Right cardiac atrium (tissue), 5 donors: ENCODE data around the gene STN1. TPM values are rescaled to one million over a fixed set of nuclear protein-coding genes. Genes with fewer than 3 reads are reported as not detected.
A peak's percentile ranks its signal among the peaks of the same experiment; 100 is the strongest.

Source experiments
- ATAC-seq, 2 donors: fragments of 200-7000 bp; cut with Tn5 transposase; one replicate each; pipeline versions ENCODE4 v1.8.0 to v1.9.1; 2020; ENCODE audit warnings: moderate library complexity in 2 of 2, mild to moderate bottlenecking in 1 of 2
- DNase-seq, 3 donors: peaks; one replicate each; pipeline ENCODE4 v3.0.0-alpha.2; 2020
- H3K27ac ChIP-seq: one replicate; pipeline ENCODE4 v1.5.1; 2013; ENCODE audit warnings: mild to moderate bottlenecking, low read length, control low read depth, moderate library complexity
- H3K27me3 ChIP-seq: one replicate; pipeline ENCODE4 v1.6.1; 2013; ENCODE audit not compliant: control insufficient read depth, insufficient read depth
- H3K4me1 ChIP-seq: one replicate; pipeline ENCODE4 v1.6.1; 2013; ENCODE audit warnings: low read length; ENCODE audit not compliant: control insufficient read depth, insufficient read depth
- H3K4me3 ChIP-seq: one replicate; pipeline ENCODE4 v1.5.1; 2013; ENCODE audit warnings: low read length, control low read depth
- H3K9me3 ChIP-seq: one replicate; pipeline ENCODE4 v1.6.1; 2013; ENCODE audit warnings: low read length; ENCODE audit not compliant: control insufficient read depth
- WGBS: extraction: QIAGEN DNeasy Blood & Tissue Kit; methylation state at CpG from one replicate; pipeline ENCODE4 v1.1.7; 2013; 5-methylcytosine and 5-hydroxymethylcytosine counted together
- intact Hi-C, 4 donors: fragments of 100-400 bp; cut with DNase I; formaldehyde crosslinking; loops; one replicate each; pipeline versions ENCODE4 v1.11.0 to v1.14.0; 2022 to 2023
- polyA plus RNA-seq: library from polyadenylated mRNA; stranded (reverse); fragments of 200-250 nt; gene quantifications from one replicate; pipeline ENCODE4 v1.2.3, GENCODE V29; 2013
- total RNA-seq, 4 donors: library from RNA; stranded (reverse); fragmentation: NEBNext Ultra II Directional; extraction: Animal tissue kit (Norgen Biotek cat#: 25700); gene quantifications; one replicate each; pipeline ENCODE4 v1.2.1, GENCODE V29; 2021
- donor health status: healthy with polysubstance abuse.
- donor health status: DM: no; HTN: yes; CAD: no.
- donor health status: DM: no; HTN: no; CAD: no.
- donor health status: DM: no; HTN: yes; CAD: no; lungs with severe emphysema.
- donor health status: DM: yes; HTN: yes; CAD: no.

STN1 gene
- total and polyA plus RNA-seq, 5 donors = 24.3 to 26.8 (median 25.7) TPM

DNA sequence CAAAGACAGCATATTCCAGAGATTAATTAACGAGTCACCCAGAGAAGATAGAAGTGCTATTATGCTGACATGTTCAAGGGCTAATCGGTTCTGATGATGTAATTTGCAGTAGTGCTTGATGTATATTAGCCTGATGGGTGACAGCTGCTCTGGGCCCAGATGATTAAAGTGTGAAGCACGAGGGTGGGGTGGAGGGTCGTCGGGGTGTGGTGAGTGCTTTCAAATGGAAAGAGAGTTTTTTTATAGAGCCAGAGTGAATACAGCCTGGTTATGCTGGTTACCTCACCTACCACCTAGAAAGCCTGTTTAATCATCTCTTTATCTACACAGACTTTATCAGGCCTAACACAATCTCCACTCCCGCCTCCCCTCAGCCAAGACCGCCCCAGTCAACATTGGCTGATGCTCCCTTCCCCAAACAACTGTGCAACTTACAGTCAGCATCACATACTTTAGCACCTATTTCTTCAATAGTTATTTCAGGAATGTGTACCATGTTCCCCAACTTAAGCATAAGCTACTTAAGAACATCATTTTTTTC, 11.5 kb upstream of the STN1 start:
- Histone ChIP-seq H3K27ac (no peak overlapping the region), H3K4me3 (no peak overlapping the region), H3K9me3 (no peaks in the 10 kb centered on the region), H3K27me3 (no peaks in the 10 kb centered on the region), H3K4me1 (no peaks in the 10 kb centered on the region)
- intact Hi-C loops = no loop called here
- no peak for ATAC-seq
- no peak for DNase-seq
- 45% methylated on average over 7 of the region's 7 CpGs for WGBS

DNA sequence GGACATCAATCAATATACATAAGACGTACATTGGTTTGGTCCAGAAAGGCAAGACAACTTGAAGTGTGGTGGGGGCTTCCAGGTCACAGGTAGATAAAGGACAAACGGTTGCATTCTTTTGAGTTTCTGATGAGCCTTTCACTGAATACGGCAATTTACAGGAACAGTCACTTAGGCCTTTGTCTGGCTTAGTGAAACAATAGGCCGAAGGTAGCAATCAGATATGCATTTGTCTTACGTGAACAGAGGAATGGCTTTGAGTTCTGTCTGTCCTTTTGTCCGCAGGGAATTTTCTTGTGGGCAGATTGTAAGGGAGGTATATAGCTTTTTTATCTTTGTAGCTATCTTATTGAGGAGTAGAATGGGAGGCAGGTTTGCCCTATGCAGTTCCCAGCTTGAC, 10.8 kb upstream of the STN1 start:
- H3K4me1 ChIP-seq = no peaks in the 10 kb centered on the region
- intact Hi-C loops = no loop called here
- DNase-seq = no peak
- no peak overlapping the region for H3K4me3 ChIP-seq
- 87% methylated on average over 6 of the region's 6 CpGs for WGBS
- H3K27me3 ChIP-seq = no peaks in the 10 kb centered on the region
- no peak for ATAC-seq
- no peaks in the 10 kb centered on the region for H3K9me3 ChIP-seq
- no peak overlapping the region for H3K27ac ChIP-seq

DNA sequence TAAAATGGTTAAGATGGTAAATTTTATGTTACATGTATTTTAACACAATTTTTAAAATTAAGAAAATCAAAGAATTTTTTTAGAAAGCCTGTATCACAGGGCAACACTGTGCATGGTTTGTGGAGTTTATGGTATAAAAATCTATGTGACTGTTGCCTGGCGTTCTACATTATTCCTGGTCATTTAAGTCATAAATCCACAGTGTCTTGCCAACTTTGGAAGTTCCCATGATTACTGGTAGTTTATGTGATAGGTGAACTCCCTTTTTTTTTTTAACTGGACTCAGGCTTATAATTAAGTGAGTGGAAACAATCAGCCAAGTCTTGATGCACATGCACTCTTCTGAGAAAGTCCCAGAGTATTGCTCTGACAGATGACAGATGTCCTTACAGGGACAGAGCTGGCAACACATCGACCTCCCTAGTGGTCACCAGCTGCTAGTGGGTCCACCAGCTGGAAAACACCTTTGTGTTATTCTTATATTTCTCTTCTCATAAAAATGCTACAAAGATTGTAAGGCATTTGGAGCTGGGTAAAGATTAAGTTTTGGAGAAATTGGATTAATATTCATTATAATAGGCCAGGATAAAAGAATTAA, 8.8 kb upstream of the STN1 start:
- no peaks in the 10 kb centered on the region for H3K4me1 ChIP-seq
- no peak overlapping the region for H3K27ac ChIP-seq
- DNase-seq = no peak
- H3K27me3 ChIP-seq = no peaks in the 10 kb centered on the region
- WGBS = 75% methylated on average over 2 of the region's 2 CpGs
- no peak overlapping the region for H3K4me3 ChIP-seq
- intact Hi-C loops = no loop called here
- no peaks in the 10 kb centered on the region for H3K9me3 ChIP-seq
- no peak for ATAC-seq

DNA sequence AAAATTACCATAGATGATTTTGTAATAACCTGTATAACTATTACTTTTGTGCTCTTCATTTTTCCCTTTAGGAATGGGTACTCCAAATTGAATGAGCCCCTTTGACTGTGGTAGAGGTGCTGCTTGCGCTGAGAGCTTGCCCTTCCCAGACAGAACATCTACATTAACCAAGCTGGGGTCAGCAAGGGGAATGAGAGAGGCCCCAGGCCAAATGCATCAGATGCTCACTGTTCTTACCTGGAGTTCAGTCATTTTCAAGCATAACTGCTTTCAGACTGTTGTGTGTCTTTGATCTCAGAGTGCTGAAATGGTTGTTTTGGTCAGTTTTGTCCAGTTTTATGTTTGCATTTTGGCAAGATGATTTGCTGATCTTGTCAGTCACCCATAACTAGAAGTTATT, 7.6 kb upstream of the STN1 start:
- H3K9me3 ChIP-seq = no peaks in the 10 kb centered on the region
- no peak for ATAC-seq
- H3K27ac ChIP-seq = no peak overlapping the region
- DNase-seq = no peak
- WGBS = 100% methylated on average over 1 of the region's 1 CpG
- intact Hi-C loops = no loop called here
- H3K4me1 ChIP-seq = no peaks in the 10 kb centered on the region
- no peak overlapping the region for H3K4me3 ChIP-seq
- H3K27me3 ChIP-seq = no peaks in the 10 kb centered on the region

DNA sequence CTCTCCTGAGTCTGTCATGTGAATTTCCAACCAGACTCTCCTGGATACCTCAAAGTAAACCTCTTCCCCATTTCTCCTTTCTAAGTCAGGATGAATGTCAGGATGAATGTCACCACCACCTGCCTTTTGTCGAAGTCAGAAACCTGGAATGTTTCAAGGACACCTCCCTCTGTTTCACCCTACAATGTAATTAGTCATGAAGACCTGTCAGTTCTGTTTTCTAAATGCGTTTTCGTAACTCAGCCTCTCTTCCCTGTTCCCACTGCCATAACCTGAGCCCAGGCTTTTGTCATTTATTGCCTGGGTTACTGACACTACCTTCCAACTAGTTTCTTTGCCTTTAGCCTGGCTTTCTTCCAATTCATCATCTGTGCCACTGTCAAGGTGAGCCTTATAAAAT, 5.5 kb upstream of the STN1 start:
- no peak overlapping the region for H3K27ac ChIP-seq
- no peak for ATAC-seq

DNA sequence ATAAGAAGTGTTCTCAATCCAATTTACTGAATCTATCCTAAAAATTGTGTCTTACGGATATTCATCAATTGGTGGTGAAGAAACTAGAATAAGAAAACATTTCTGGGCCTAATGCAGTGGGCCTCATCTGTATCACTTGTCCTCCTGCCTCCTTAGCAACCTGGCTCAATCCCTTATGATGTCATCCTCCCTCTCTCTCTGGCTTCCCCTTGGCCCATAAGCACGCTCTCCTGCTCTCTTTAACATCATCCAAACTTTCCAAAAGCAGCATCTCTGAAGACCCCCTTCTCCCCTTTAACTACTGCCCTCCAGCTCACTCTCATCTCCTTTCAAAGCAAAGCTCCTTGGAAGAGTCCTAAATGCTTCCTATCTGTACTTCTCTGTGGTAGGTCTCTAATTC, 4.7 kb upstream of the STN1 start:
- intact Hi-C loops = no loop called here
- Histone ChIP-seq H3K9me3 (no peaks in the 10 kb centered on the region), H3K4me1 (no peaks in the 10 kb centered on the region), H3K27ac (no peak overlapping the region), H3K27me3 (no peaks in the 10 kb centered on the region), H3K4me3 (no peak overlapping the region)
- ATAC-seq = no peak
- 82% methylated on average over 2 of the region's 2 CpGs for WGBS
- no peak for DNase-seq

More for the DNA sequence above, 5.5 kb upstream of the STN1 start:
- DNase-seq = no peak
- no peaks in the 10 kb centered on the region for H3K9me3 ChIP-seq
- H3K4me1 ChIP-seq = no peaks in the 10 kb centered on the region
- H3K27me3 ChIP-seq = no peaks in the 10 kb centered on the region
- WGBS = 67% methylated on average over 3 of the region's 3 CpGs
- H3K4me3 ChIP-seq = no peak overlapping the region
- intact Hi-C loops = no loop called here

DNA sequence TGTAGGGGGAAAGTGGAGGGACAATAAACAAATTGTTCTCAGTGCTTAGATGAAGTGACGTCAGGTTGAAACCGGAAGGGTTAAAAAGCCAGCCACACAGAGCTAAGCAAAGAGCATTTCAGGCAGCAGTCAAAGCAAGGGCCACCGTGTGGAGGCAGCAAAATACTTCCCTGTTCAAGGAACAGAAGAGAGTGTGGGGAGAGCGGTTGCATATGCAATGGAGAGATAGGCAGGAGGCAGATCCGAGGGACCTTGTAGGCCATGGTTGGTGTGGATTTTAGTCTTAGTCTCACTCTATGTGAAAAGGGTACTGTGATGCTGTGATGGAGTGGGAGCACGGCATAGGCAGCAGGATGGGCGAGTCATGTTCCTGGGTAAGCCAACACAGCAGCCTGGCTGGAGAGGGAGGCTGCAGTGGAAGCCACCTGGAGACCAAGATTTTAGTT, 3.8 kb upstream of the STN1 start:
- Histone ChIP-seq H3K4me1 (no peaks in the 10 kb centered on the region), H3K27ac (no peak overlapping the region), H3K27me3 (no peaks in the 10 kb centered on the region), H3K4me3 (no peak overlapping the region), H3K9me3 (no peaks in the 10 kb centered on the region)
- no peak for ATAC-seq
- intact Hi-C loops = no loop called here
- no peak for DNase-seq
- 39% methylated on average over 7 of the region's 7 CpGs for WGBS

DNA sequence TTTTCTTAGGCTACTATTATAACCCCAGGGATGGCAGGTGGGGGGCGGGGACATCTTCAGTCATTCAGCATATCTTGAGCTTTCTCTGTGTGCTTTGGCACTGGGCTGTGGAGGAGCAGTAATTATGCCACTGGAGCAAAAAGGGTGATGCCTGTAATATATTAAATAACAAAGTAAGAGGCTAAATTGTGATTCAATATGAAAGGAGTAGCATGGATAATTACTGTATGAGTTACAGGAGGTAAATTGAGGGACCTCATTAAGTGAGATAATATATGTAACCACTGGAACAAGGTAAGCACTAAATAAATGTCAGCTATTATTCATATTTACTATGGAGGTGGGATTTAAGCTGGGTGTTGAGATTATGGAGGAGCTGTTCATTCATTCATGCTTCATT, 3.3 kb upstream of the STN1 start:
- Histone ChIP-seq H3K9me3 (no peaks in the 10 kb centered on the region), H3K4me3 (no peak overlapping the region), H3K27me3 (no peaks in the 10 kb centered on the region), H3K27ac (no peak overlapping the region), H3K4me1 (no peaks in the 10 kb centered on the region)
- 100% methylated on average over 1 of the region's 1 CpG for WGBS
- DNase-seq (no peak), ATAC-seq (no peak)
- intact Hi-C loops = no loop called here

DNA sequence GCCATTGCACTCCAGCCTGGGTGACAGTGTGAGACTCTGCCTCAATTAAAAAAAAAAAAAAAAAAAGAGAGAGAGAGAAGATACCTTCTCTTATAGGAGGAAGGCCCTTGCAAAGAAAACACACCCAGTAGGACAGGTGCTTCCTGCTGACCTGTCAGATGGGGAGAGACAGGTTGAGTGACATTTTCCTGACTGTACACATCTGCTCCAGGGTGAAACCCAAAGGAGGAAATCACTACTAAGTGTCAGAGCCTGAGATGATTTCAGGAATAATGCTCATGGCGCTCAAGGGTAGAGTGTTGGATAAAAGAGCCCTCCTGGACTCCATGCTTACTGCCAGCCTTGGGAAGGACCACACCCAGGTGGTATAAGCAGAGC, 1.7 kb upstream of the STN1 start:
- ATAC-seq (no peak), DNase-seq (no peak)
- peaks cover 4% of the 10 kb centered on the region for H3K4me1 ChIP-seq
- intact Hi-C loops = loop anchor here in 1 of 4 donors (5.0 kb wide), 1 partner anchor 48 kb away; the partner anchor contains the start of gene SLK
- no peaks in the 10 kb centered on the region for H3K9me3 ChIP-seq
- WGBS = 98% methylated on average over 1 of the region's 1 CpG
- H3K27ac ChIP-seq = no peak overlapping the region
- no peaks in the 10 kb centered on the region for H3K27me3 ChIP-seq
- H3K4me3 ChIP-seq = no peak overlapping the region

DNA sequence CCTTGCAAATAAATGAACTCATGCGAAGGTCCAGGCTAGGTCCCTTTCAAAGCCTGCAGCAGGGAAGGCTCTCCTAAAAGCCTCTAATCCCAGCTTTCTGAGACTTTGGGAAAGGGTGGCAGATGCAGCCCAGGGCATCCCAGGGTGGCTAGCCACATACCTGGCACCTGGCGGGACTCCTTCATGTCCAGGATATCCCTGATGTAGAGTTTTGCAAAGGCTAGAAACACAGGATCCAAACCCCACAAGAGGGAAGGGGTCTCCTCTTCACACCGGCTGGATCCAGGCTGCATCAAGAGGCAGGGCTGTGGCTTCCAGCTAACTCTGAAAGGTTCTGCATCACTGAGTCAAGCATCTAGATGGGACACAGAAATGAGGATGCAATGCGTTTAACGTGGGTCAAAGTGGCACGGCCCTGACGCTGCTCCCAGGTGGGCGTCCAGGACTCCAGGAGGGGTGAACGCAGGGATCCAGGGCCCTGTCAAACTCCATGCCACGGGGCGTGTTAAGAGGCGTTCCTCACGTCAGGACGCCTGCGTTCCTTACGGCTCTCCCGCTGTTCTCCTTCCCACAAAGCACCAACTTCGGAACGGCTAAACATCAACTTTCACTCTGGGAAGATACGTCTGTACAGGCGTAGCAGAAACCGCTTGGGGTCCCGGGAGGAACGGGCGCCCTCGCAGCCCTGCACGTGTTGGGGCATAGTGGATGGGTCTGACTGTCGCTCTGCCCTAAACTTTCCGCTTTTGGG, 507 bp downstream of the STN1 start:
- ATAC-seq (peak; percentile 58), DNase-seq (peak; percentile 66 to 82 (median 80))
- intact Hi-C loops = loop anchor here in 1 of 4 donors (5.0 kb wide), 1 partner anchor 50 kb away; the partner anchor contains the start of gene SLK
- peaks cover 4% of the 10 kb centered on the region for H3K4me1 ChIP-seq
- H3K27me3 ChIP-seq = no peaks in the 10 kb centered on the region
- peak overlapping the region; percentile 79 for H3K4me3 ChIP-seq
- H3K27ac ChIP-seq = peak overlapping the region; percentile 99
- no peaks in the 10 kb centered on the region for H3K9me3 ChIP-seq
- whole genome bisulfite sequencing = 3% methylated on average over 29 of the region's 29 CpGs

DNA sequence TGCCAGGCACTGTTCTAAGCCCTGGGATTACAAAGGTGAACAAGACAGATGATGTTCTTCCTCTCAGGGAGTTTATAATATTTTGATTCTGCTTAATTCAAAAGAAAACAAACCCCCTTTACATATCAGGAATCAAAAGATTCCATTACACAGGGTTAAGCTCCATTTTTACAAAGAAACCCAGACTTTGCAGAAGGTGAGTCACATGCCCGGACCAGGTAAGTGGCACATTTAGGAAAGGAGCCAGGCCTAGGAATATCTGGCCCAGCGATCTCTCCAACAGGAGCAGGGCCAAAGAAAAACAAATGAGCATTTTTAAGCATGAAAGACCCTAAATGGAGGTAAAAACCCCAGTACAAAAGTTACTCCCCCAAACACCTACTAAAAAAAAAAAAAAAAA, 1.1 kb downstream of the STN1 start:
- H3K4me1 ChIP-seq = peaks cover 7% of the 10 kb centered on the region
- H3K27ac ChIP-seq = peak overlapping the region; percentile 56
- no peaks in the 10 kb centered on the region for H3K27me3 ChIP-seq
- WGBS = 60% methylated on average over 2 of the region's 2 CpGs
- DNase-seq (no peak), ATAC-seq (no peak)
- H3K9me3 ChIP-seq = no peaks in the 10 kb centered on the region
- peak overlapping the region; percentile 79 for H3K4me3 ChIP-seq
- intact Hi-C loops = loop anchor here in 1 of 4 donors (5.0 kb wide), 1 partner anchor 50 kb away; the partner anchor contains the start of gene SLK
